Duodenal mucosa (tissue), 2 donors: ENCODE results near the gene APBB2.
A peak's percentile ranks its signal among the peaks of the same experiment; 100 is the strongest.

ENCODE experiments used
- H3K27ac ChIP-seq: one replicate; pipeline ENCODE4 v1.7.0; 2013; ENCODE audit warnings: low read depth, low read length
- H3K27me3 ChIP-seq, 2 donors: one replicate each; pipeline ENCODE4 v1.7.0; 2013; ENCODE audit warnings: low read length in 2 of 2, control low read depth in 1 of 2; ENCODE audit not compliant: insufficient read depth in 2 of 2, control insufficient read depth in 1 of 2
- H3K36me3 ChIP-seq, 2 donors: one replicate each; pipeline ENCODE4 v1.7.0; 2013; ENCODE audit warnings: low read length in 2 of 2, control low read depth in 1 of 2; ENCODE audit not compliant: insufficient read depth in 2 of 2, control insufficient read depth in 1 of 2
- H3K4me1 ChIP-seq, 2 donors: one replicate each; pipeline ENCODE4 v1.7.0; 2013; ENCODE audit warnings: low read length in 2 of 2, control low read depth in 1 of 2; ENCODE audit not compliant: insufficient read depth in 2 of 2, control insufficient read depth in 1 of 2
- H3K4me3 ChIP-seq, 2 donors: one replicate each; pipeline ENCODE4 v1.7.0; 2013; ENCODE audit warnings: low read length in 2 of 2, low read depth in 1 of 2
- H3K9ac ChIP-seq, 2 donors: one replicate each; pipeline ENCODE4 v1.7.0; 2013; ENCODE audit warnings: low read length in 2 of 2, low read depth in 1 of 2
- H3K9me3 ChIP-seq, 2 donors: one replicate each; pipeline ENCODE4 v1.7.0; 2013; ENCODE audit warnings: low read length in 2 of 2, control low read depth in 1 of 2; ENCODE audit not compliant: control insufficient read depth in 1 of 2

Gene APBB2

GRCh38 chr4:40871695-40872250 is 342.6 kb downstream of the APBB2 start:
- Histone ChIP-seq H3K36me3 (peaks cover 0 to 3% of the 10 kb centered on the region in 2 donors), H3K4me3 (no peak overlapping the region), H3K4me1 (no peaks in the 10 kb centered on the region), H3K27me3 (no peaks in the 10 kb centered on the region), H3K9me3 (no peaks in the 10 kb centered on the region), H3K27ac (no peak overlapping the region), H3K9ac (no peak overlapping the region)

- peaks cover 0 to 3% of the 10 kb centered on the region in 2 donors for H3K36me3 ChIP-seq
- no peaks in the 10 kb centered on the region for H3K4me1 ChIP-seq
- H3K27ac ChIP-seq: no peak overlapping the region
- H3K27me3 ChIP-seq: no peaks in the 10 kb centered on the region
- H3K9me3 ChIP-seq: no peaks in the 10 kb centered on the region
- H3K9ac ChIP-seq: no peak overlapping the region
- no peak overlapping the region for H3K4me3 ChIP-seq
Measured at GRCh38 chr4:40870150-40870549, 344.2 kb downstream of the APBB2 start.

GRCh38 chr4:40865696-40866095 is 348.6 kb downstream of the APBB2 start:
- no peaks in the 10 kb centered on the region for H3K4me1 ChIP-seq

GRCh38 chr4:40864531-40864930 is 349.8 kb downstream of the APBB2 start:
- H3K4me3 ChIP-seq: no peak overlapping the region
- H3K27me3 ChIP-seq: no peaks in the 10 kb centered on the region
- no peaks in the 10 kb centered on the region for H3K36me3 ChIP-seq
- no peak overlapping the region for H3K27ac ChIP-seq
- H3K4me1 ChIP-seq: no peaks in the 10 kb centered on the region
- H3K9me3 ChIP-seq: no peaks in the 10 kb centered on the region
- H3K9ac ChIP-seq: no peak overlapping the region

More at GRCh38 chr4:40865696-40866095, 348.6 kb downstream of the APBB2 start:
- Histone ChIP-seq H3K27me3 (no peaks in the 10 kb centered on the region), H3K4me3 (no peak overlapping the region), H3K9me3 (no peaks in the 10 kb centered on the region), H3K27ac (no peak overlapping the region), H3K36me3 (no peaks in the 10 kb centered on the region), H3K9ac (no peak overlapping the region)

- no peaks in the 10 kb centered on the region for H3K36me3 ChIP-seq
- no peaks in the 10 kb centered on the region for H3K9me3 ChIP-seq
- H3K4me1 ChIP-seq: no peaks in the 10 kb centered on the region
- no peak overlapping the region for H3K9ac ChIP-seq
- H3K27ac ChIP-seq: no peak overlapping the region
- no peak overlapping the region for H3K4me3 ChIP-seq
- H3K27me3 ChIP-seq: peaks cover 0 to 5% of the 10 kb centered on the region in 2 donors
Measured at GRCh38 chr4:40858962-40859361, 355.4 kb downstream of the APBB2 start.

- Histone ChIP-seq H3K27ac (no peak overlapping the region), H3K9ac (no peak overlapping the region), H3K4me1 (no peaks in the 10 kb centered on the region)
Measured at GRCh38 chr4:40857956-40858355, 356.4 kb downstream of the APBB2 start.

GRCh38 chr4:40856840-40857362 is 357.4 kb downstream of the APBB2 start:
- H3K4me1 ChIP-seq: no peaks in the 10 kb centered on the region
- H3K9me3 ChIP-seq: no peaks in the 10 kb centered on the region
- H3K27me3 ChIP-seq: peaks cover 0 to 5% of the 10 kb centered on the region in 2 donors
- no peak overlapping the region for H3K27ac ChIP-seq
- H3K4me3 ChIP-seq: peak overlapping the region in 1 of 2 donors; percentile 53
- H3K9ac ChIP-seq: no peak overlapping the region
- no peaks in the 10 kb centered on the region for H3K36me3 ChIP-seq

More at GRCh38 chr4:40857956-40858355, 356.4 kb downstream of the APBB2 start:
- Histone ChIP-seq H3K36me3 (no peaks in the 10 kb centered on the region), H3K9me3 (no peaks in the 10 kb centered on the region), H3K27me3 (peaks cover 0 to 5% of the 10 kb centered on the region in 2 donors), H3K4me3 (no peak overlapping the region)

GRCh38 chr4:40856277-40856839 is 358.0 kb downstream of the APBB2 start:
- H3K27ac ChIP-seq: no peak overlapping the region
- peak overlapping the region in 1 of 2 donors; percentile 53 for H3K4me3 ChIP-seq
- no peaks in the 10 kb centered on the region for H3K9me3 ChIP-seq
- peaks cover 0 to 5% of the 10 kb centered on the region in 2 donors for H3K27me3 ChIP-seq
- no peaks in the 10 kb centered on the region for H3K36me3 ChIP-seq
- no peak overlapping the region for H3K9ac ChIP-seq
- H3K4me1 ChIP-seq: no peaks in the 10 kb centered on the region

GRCh38 chr4:40850496-40850895 is 363.8 kb downstream of the APBB2 start:
- Histone ChIP-seq H3K36me3 (no peaks in the 10 kb centered on the region), H3K4me1 (no peaks in the 10 kb centered on the region), H3K27me3 (no peaks in the 10 kb centered on the region), H3K9me3 (no peaks in the 10 kb centered on the region), H3K4me3 (no peak overlapping the region), H3K27ac (no peak overlapping the region), H3K9ac (no peak overlapping the region)

GRCh38 chr4:40848940-40849339 is 365.4 kb downstream of the APBB2 start:
- Histone ChIP-seq H3K27ac (no peak overlapping the region), H3K4me1 (no peaks in the 10 kb centered on the region), H3K9ac (no peak overlapping the region), H3K9me3 (no peaks in the 10 kb centered on the region), H3K4me3 (no peak overlapping the region), H3K27me3 (no peaks in the 10 kb centered on the region), H3K36me3 (no peaks in the 10 kb centered on the region)
